ENCODE results near the gene PARG.

The PARG gene

DNA sequence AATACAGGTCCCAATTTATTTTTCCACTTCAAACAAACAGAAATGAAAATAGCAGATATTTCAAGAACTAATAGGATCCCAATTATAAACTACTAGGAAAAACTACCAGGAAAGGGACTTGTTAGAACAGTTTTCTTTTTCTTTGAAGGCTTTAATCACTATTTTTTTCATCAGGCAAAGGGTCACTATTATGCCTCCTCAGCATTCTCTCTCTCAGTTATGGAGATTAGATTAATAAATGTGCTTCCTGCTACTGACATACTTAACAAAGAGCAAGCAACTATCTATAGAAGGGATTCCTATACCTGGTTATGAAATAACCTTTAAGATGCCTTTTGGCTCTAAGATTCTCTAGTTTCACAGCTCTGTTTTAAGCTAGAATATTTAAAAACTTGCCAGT, 108.7 kb downstream of the PARG start:
- H3K4me3 ChIP-seq (ENCODE audit: low read depth, low read length) = no peak overlapping the region
- no peak for TF ChIP-seq CTCF (IDR thresholded peaks at IDR 0.05; ENCODE audit: low read depth, low read length, missing control alignments)
- no peak for DNase-seq (ENCODE audit: low read depth)

- TF ChIP-seq CTCF (IDR thresholded peaks at IDR 0.05; ENCODE audit: low read depth, low read length, missing control alignments) = no peak
- DNase-seq (ENCODE audit: low read depth) = no peak
- no peak overlapping the region for H3K4me3 ChIP-seq (ENCODE audit: low read depth, low read length)
These were observed 110.3 kb downstream of the PARG start for GRCh38 chr10:49831352-49832035.

GRCh38 chr10:49830846-49831245, 111.0 kb downstream of the PARG start:
- no peak for TF ChIP-seq CTCF (IDR thresholded peaks at IDR 0.05; ENCODE audit: low read depth, low read length, missing control alignments)

DNA sequence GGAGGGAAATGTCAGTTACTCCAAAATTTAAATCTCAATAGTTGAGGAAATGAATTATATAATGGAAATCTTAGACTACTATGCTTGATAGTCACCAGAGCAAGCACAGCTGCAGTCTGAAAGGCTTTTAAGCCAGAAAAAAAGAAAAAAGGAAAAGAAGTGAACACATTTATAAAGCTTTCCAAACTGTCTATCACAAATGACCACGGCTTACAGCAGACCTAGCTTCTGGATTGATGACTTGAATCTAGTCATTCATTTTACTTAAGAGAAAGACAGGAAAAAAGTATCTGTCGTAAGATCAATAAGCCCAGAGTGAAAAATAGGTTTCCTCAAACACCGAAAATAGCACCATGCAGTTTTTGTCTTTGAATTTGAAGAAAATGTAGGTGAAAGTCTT, 111.8 kb downstream of the PARG start:
- no peak overlapping the region for H3K4me3 ChIP-seq (ENCODE audit: low read depth, low read length)
- TF ChIP-seq CTCF (IDR thresholded peaks at IDR 0.05; ENCODE audit: low read depth, low read length, missing control alignments) = no peak
- no peak for DNase-seq (ENCODE audit: low read depth)

More at GRCh38 chr10:49830846-49831245, 111.0 kb downstream of the PARG start:
- no peak overlapping the region for H3K4me3 ChIP-seq (ENCODE audit: low read depth, low read length)
- DNase-seq (ENCODE audit: low read depth) = no peak

GRCh38 chr10:49827297-49827696, 114.5 kb downstream of the PARG start:
- no peak for DNase-seq (ENCODE audit: low read depth)
- no peak overlapping the region for H3K4me3 ChIP-seq (ENCODE audit: low read depth, low read length)
- TF ChIP-seq CTCF (IDR thresholded peaks at IDR 0.05; ENCODE audit: low read depth, low read length, missing control alignments) = no peak

DNA sequence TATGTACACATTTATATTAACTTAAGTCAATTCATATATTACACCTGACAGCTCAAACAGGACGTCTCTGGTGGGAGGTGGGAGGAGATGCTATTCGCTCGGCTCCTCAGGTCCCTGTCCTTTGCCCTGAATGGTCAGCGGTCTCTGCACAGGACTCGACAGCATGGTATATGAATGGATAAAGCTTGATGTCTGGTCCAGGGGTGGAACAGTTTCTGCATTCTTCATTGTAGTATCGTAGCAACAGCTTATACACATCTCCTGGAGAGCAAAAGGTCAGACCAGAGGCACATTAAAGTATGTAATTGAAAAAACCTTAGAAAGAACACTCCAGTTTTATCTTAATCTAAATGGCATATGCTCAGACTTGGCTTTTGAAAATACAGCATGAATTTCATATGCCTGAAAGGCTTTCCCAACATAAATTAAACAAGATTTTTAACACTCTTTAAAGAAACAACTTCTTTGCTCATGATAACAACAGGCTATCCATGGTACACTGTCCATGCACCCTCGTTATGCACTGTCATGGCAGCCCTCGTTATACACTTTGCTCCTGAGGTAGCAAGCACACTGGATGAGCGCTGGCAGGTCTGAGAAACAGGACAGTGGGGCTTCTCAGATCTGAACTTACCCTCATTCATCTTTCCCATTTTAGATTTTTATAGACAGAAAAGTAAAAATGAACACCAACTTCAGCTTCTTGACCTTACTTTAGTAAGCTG, 122.4 kb downstream of the PARG start:
- DNase-seq (ENCODE audit: low read depth) = no peak
- TF ChIP-seq CTCF (IDR thresholded peaks at IDR 0.05; ENCODE audit: low read depth, low read length, missing control alignments) = no peak
- no peak overlapping the region for H3K4me3 ChIP-seq (ENCODE audit: low read depth, low read length)

All from GM12864 (cell line).